Measurements from ENCODE around the gene GPRC5A. TPM values are rescaled to one million over a fixed set of nuclear protein-coding genes. Genes with fewer than 3 reads are reported as not detected.
"Not testable (repeated sequence)": the region's sequence is repeated elsewhere in the genome, so short reads cannot be mapped to it uniquely, and the experiment has no call there.

GPRC5A gene
- total RNA-seq, 3 donors from 2014 or later, result 136 to 326 (median 320) TPM

DNA sequence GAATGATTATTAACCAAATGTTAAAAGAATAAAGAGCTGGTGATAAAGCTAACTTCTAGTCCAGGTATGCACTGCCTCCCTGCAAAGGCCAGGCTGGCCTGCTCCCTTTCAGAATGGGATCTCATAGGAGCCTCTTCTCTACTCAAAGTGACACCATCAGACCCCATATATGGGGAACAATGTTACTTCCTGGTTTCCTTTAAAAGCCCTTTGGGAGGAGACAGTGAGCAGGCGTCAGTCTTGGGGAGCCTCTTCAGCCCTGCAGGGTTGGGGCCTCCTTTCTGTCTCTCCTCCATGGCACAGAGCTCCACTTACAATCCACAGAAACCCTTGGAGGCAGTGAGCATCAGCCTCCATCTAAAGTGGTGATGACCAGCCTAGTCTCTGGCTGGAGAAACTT lies 17.3 kb upstream of the GPRC5A start:
- Histone ChIP-seq H3K9me3 (no peaks in the 10 kb centered on the region), H3K36me3 (ENCODE audit: low read depth) (no peaks in the 10 kb centered on the region), H3K4me3 (no peak overlapping the region), H3K4me1 (ENCODE audit: low read depth) (peaks cover 32% of the 10 kb centered on the region)
- intact Hi-C loops (cut with DNase I, micrococcal nuclease), result no loop called here
- DNase-seq (no peak), ATAC-seq (no peak)
- no peak for TF ChIP-seq CTCF (IDR thresholded peaks at IDR 0.05)

- peak in 1 of 3 donors; percentile 51 for DNase-seq
- intact Hi-C loops (cut with DNase I, micrococcal nuclease); ATAC-seq; H3K9me3 ChIP-seq; H3K36me3 ChIP-seq (ENCODE audit: low read depth); H3K4me3 ChIP-seq: not testable (repeated sequence)
- peaks cover 32% of the 10 kb centered on the region for H3K4me1 ChIP-seq (ENCODE audit: low read depth)
These were observed 16.1 kb upstream of the GPRC5A start for GRCh38 chr12:12875301-12875700.

DNA sequence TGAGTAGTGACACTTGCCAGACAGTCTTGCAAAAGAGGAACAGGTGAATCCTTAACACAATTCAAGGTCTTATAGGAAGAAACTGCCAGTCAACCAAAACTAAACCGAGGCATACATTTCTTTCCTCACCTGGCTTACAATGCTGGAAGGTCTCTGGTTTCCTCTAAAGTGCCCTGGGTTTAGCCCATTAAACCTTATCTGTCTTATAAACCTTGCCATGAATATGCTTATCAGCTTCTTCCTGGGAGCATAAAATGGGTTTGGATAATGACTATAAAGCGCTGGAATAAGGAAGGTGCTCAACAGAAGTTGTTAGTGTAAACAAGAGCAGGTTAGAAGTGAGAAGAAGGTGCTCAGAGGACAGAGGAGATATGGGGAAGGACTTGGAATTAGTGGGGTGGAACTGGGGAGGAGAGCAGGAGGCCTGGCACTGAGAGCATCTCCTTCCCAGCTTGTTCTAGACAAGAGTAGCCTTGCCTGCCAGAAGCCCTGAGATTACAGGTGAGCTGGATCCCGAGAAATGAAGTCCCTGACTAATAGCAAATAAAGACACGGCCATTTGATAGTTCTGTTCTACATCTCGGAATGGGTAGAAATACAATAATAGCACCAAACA lies 14.1 kb upstream of the GPRC5A start:
- Histone ChIP-seq H3K9me3 (no peaks in the 10 kb centered on the region), H3K36me3 (ENCODE audit: low read depth) (no peaks in the 10 kb centered on the region), H3K4me3 (no peak overlapping the region), H3K4me1 (ENCODE audit: low read depth) (peaks cover 33% of the 10 kb centered on the region)
- ATAC-seq (peak; percentile 70), DNase-seq (peak in 1 of 3 donors; percentile 56)
- intact Hi-C loops (cut with DNase I, micrococcal nuclease), result no loop called here
- TF ChIP-seq CTCF (IDR thresholded peaks at IDR 0.05), result no peak

- peak; percentile 30 for ATAC-seq
- Histone ChIP-seq H3K36me3 (ENCODE audit: low read depth) (no peaks in the 10 kb centered on the region), H3K4me1 (ENCODE audit: low read depth) (peaks cover 33% of the 10 kb centered on the region), H3K4me3 (no peak overlapping the region), H3K9me3 (no peaks in the 10 kb centered on the region)
- intact Hi-C loops (cut with DNase I, micrococcal nuclease), result no loop called here
- DNase-seq, result peak in 2 of 3 donors; percentile 59 to 63
- no peak for TF ChIP-seq CTCF (IDR thresholded peaks at IDR 0.05)
These were observed 13.4 kb upstream of the GPRC5A start for GRCh38 chr12:12877781-12878455.

GRCh38 chr12:12880537-12880936 lies 10.8 kb upstream of the GPRC5A start:
- no peak for TF ChIP-seq CTCF (IDR thresholded peaks at IDR 0.05)

DNA sequence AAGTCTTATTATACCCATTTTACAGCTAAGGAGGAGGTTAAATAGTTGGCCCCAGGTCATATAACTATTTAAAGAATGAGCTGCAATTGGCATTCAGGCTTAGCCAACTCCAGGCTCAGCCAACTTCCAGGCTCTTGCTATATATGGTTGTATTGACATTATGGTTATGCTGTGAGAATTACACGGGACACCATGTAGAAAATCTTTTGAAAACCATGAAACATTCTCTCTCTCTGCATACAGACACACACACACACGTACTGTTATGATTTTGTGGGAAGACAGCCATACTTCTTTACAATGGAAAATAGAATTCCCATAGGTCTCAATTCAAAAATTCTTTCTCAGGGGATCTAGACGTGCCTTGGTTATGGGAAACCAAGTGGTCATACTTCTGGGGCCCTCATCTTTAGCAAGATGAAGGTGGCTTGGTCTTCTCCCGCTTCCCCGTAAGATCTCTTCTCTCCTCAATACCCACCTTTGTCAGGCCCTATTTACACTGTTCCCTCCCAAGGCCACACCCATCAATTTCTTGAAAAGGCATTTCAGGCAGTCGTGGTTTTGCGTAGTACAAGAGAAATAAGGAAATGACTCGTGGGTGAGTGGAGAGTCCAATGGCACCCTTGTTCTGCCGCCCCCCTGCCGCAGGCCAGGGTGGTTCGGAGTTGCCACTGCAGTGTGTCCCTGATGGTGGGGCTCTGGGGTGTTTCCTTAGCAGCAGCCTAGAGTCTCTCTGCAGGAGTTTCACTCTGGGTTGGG lies 10.0 kb upstream of the GPRC5A start:
- H3K4me3 ChIP-seq, result no peak overlapping the region
- H3K9me3 ChIP-seq, result no peaks in the 10 kb centered on the region
- ATAC-seq, result peak; percentile 62
- intact Hi-C loops (cut with DNase I, micrococcal nuclease), result no loop called here
- DNase-seq, result peak in 2 of 3 donors; percentile 66 to 71
- no peaks in the 10 kb centered on the region for H3K36me3 ChIP-seq (ENCODE audit: low read depth)
- H3K4me1 ChIP-seq (ENCODE audit: low read depth), result peaks cover 30% of the 10 kb centered on the region
- TF ChIP-seq CTCF (IDR thresholded peaks at IDR 0.05), result no peak

More at GRCh38 chr12:12880537-12880936, 10.8 kb upstream of the GPRC5A start:
- DNase-seq (no peak), ATAC-seq (no peak)
- H3K4me1 ChIP-seq (ENCODE audit: low read depth), result peaks cover 31% of the 10 kb centered on the region
- H3K4me3 ChIP-seq, result no peak overlapping the region
- H3K36me3 ChIP-seq (ENCODE audit: low read depth), result no peaks in the 10 kb centered on the region
- intact Hi-C loops (cut with DNase I, micrococcal nuclease), result no loop called here
- no peaks in the 10 kb centered on the region for H3K9me3 ChIP-seq
